Spinal cord (tissue), 10 donors: ENCODE measurements around the gene CALN1. TPM values are rescaled to one million over a fixed set of nuclear protein-coding genes. Genes with fewer than 3 reads are reported as not detected.
"Not testable (repeated sequence)": the region's sequence is repeated elsewhere in the genome, so short reads cannot be mapped to it uniquely, and the experiment has no call there.

ENCODE experiments used
- DNase-seq, 6 donors: peaks; one replicate each; pipeline versions ENCODE4 v3.0.0 to v3.0.0-alpha.2; 2013 to 2015; ENCODE audit warnings: low spot score in 6 of 6, low read depth in 4 of 6
- H3K27ac ChIP-seq: one replicate; pipeline ENCODE4 v1.5.1; 2013; ENCODE audit warnings: low read depth, low read length, control low read depth
- H3K27me3 ChIP-seq: one replicate; pipeline ENCODE4 v1.6.1; 2013; ENCODE audit warnings: low read length; ENCODE audit not compliant: control insufficient read depth, insufficient read depth
- H3K36me3 ChIP-seq: one replicate; pipeline ENCODE4 v1.6.1; 2013; ENCODE audit warnings: low read length; ENCODE audit not compliant: control insufficient read depth, insufficient read depth
- H3K4me1 ChIP-seq: one replicate; pipeline ENCODE4 v1.6.1; 2013; ENCODE audit warnings: low read length; ENCODE audit not compliant: control insufficient read depth, insufficient read depth
- H3K4me3 ChIP-seq: one replicate; pipeline ENCODE4 v1.5.1; 2013; ENCODE audit warnings: low read depth, low read length, control low read depth
- H3K9me3 ChIP-seq: one replicate; pipeline ENCODE4 v1.6.1; 2013; ENCODE audit warnings: low read length; ENCODE audit not compliant: control insufficient read depth, insufficient read depth
- WGBS: methylation state at CpG from one replicate; pipeline ENCODE4 v1.1.5; 2013; ENCODE audit warnings: missing lambda C conversion rate; ENCODE audit not compliant: insufficient coverage; 5-methylcytosine and 5-hydroxymethylcytosine counted together
- polyA plus RNA-seq, 2 donors: library from polyadenylated mRNA; unstranded; fragments of 120-200 nt; gene quantifications; one replicate each; pipeline ENCODE4 v1.2.1, GENCODE V29; 2013; ENCODE audit not compliant: insufficient read length in 2 of 2
- total RNA-seq, 2 donors: library from RNA; depleted of rRNA in 1 of 2; stranded (reverse); fragments of 120-200 nt in 1 of 2; fragments of >200 nt in 1 of 2; gene quantifications; one replicate each; pipeline versions ENCODE4 v1.2.3 to v1.2.4, GENCODE V29; 2013 to 2014
- donor health status: healthy.

The CALN1 gene
- total and polyA plus RNA-seq, 4 donors = 14.7 to 30.0 (median 22.1) TPM

- DNase-seq = no peak
- Histone ChIP-seq H3K27ac (no peak overlapping the region), H3K27me3 (no peaks in the 10 kb centered on the region), H3K9me3 (peaks cover 4% of the 10 kb centered on the region), H3K4me1 (no peaks in the 10 kb centered on the region), H3K4me3 (no peak overlapping the region), H3K36me3 (no peaks in the 10 kb centered on the region)
- no CpG with 5 or more reads among the region's 3 CpGs for WGBS
Measured at GRCh38 chr7:71962636-71963035, 449.5 kb downstream of the CALN1 start.

GRCh38 chr7:71961283-71961682 is 450.9 kb downstream of the CALN1 start:
- WGBS = no CpG with 5 or more reads among the region's 4 CpGs
- peak in 1 of 6 donors; percentile 86 for DNase-seq
- H3K4me3 ChIP-seq = no peak overlapping the region
- H3K36me3 ChIP-seq = no peaks in the 10 kb centered on the region
- H3K27me3 ChIP-seq = no peaks in the 10 kb centered on the region
- no peaks in the 10 kb centered on the region for H3K4me1 ChIP-seq
- H3K9me3 ChIP-seq = peaks cover 4% of the 10 kb centered on the region
- no peak overlapping the region for H3K27ac ChIP-seq

- no peaks in the 10 kb centered on the region for H3K36me3 ChIP-seq
- no peak overlapping the region for H3K4me3 ChIP-seq
- H3K9me3 ChIP-seq = no peaks in the 10 kb centered on the region
- DNase-seq = no peak
- no peak overlapping the region for H3K27ac ChIP-seq
- 94% methylated on average over 17 of the region's 17 CpGs for WGBS
- H3K4me1 ChIP-seq = no peaks in the 10 kb centered on the region
- H3K27me3 ChIP-seq = no peaks in the 10 kb centered on the region
Measured at GRCh38 chr7:71942115-71942514, 470.0 kb downstream of the CALN1 start.

GRCh38 chr7:71937840-71938371 is 474.2 kb downstream of the CALN1 start:
- Histone ChIP-seq H3K27me3 (no peaks in the 10 kb centered on the region), H3K4me1 (no peaks in the 10 kb centered on the region), H3K27ac (no peak overlapping the region), H3K36me3 (no peaks in the 10 kb centered on the region), H3K4me3 (no peak overlapping the region), H3K9me3 (no peaks in the 10 kb centered on the region)
- DNase-seq = no peak
- 100% methylated on average over 1 of the region's 4 CpGs for WGBS

- 100% methylated on average over 1 of the region's 5 CpGs for WGBS
- Histone ChIP-seq H3K9me3 (no peaks in the 10 kb centered on the region), H3K4me3 (no peak overlapping the region), H3K27me3 (no peaks in the 10 kb centered on the region), H3K36me3 (no peaks in the 10 kb centered on the region), H3K27ac (no peak overlapping the region), H3K4me1 (no peaks in the 10 kb centered on the region)
- DNase-seq = no peak
Measured at GRCh38 chr7:71935674-71936073, 476.5 kb downstream of the CALN1 start.

GRCh38 chr7:71933426-71933825 is 478.7 kb downstream of the CALN1 start:
- no peak for DNase-seq
- no peak overlapping the region for H3K4me3 ChIP-seq
- H3K27me3 ChIP-seq = no peaks in the 10 kb centered on the region
- H3K9me3 ChIP-seq = no peaks in the 10 kb centered on the region
- WGBS = 97% methylated on average over 6 of the region's 7 CpGs
- H3K27ac ChIP-seq = no peak overlapping the region
- no peaks in the 10 kb centered on the region for H3K36me3 ChIP-seq
- H3K4me1 ChIP-seq = no peaks in the 10 kb centered on the region

DNA sequence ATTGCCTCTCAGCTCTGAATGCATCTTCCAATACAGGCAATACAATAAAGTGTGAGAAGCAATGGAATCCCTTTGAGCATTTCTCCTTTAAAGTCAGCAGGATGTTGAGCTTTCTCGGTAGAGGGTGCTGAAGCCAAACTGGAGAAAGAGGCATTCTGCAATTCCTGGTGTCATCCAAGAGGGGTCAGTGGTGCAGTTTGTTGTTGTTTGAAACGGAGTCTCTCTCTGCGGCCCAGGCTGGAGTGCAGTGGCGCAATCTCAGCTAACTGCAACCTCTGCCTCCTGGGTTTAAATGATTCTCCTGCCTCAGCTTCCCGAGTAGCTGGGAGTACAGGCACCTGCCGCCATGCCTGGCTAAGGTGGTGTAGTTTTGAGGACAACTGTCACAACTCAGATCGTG is 486.5 kb downstream of the CALN1 start:
- WGBS = 59% methylated on average over 7 of the region's 7 CpGs
- Histone ChIP-seq H3K27me3 (no peaks in the 10 kb centered on the region), H3K4me3 (no peak overlapping the region), H3K27ac (no peak overlapping the region), H3K4me1 (no peaks in the 10 kb centered on the region), H3K9me3 (peaks cover 10% of the 10 kb centered on the region), H3K36me3 (no peaks in the 10 kb centered on the region)
- DNase-seq = no peak

- WGBS = no CpG with 5 or more reads among the region's 4 CpGs
- H3K9me3 ChIP-seq, H3K27ac ChIP-seq, DNase-seq, H3K4me1 ChIP-seq, H3K36me3 ChIP-seq, H3K4me3 ChIP-seq, H3K27me3 ChIP-seq: not testable (repeated sequence)
Measured at GRCh38 chr7:71914204-71914603, 497.9 kb downstream of the CALN1 start.

DNA sequence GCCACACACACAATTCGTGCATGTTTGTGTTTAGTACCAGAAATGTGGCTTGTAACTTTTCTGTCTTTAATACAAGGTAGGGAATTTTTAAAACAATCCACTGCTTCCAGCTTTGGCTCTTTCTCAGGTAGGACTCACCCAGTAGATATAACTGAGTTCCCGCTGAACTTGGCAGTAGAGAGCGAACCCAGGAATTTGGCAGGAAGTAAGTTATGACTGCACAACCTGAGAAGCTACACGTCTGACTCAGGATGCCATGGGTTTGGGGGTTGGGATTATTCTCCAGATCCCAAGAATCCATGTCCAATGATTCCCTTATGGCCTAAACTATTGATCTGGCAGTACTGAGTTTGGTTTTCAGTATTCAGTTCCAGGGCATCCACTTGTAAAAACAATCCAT is 499.7 kb downstream of the CALN1 start:
- no peaks in the 10 kb centered on the region for H3K9me3 ChIP-seq
- no peaks in the 10 kb centered on the region for H3K27me3 ChIP-seq
- H3K27ac ChIP-seq = no peak overlapping the region
- no peak overlapping the region for H3K4me3 ChIP-seq
- DNase-seq = peak in 1 of 6 donors; percentile 43
- WGBS = no CpG with 5 or more reads among the region's 4 CpGs
- H3K36me3 ChIP-seq = no peaks in the 10 kb centered on the region
- H3K4me1 ChIP-seq = no peaks in the 10 kb centered on the region

GRCh38 chr7:71911051-71911450 is 501.1 kb downstream of the CALN1 start:
- peaks cover 2% of the 10 kb centered on the region for H3K4me1 ChIP-seq
- WGBS = 58% methylated on average over 2 of the region's 5 CpGs
- H3K27me3 ChIP-seq = no peaks in the 10 kb centered on the region
- no peak overlapping the region for H3K4me3 ChIP-seq
- H3K9me3 ChIP-seq = no peaks in the 10 kb centered on the region
- no peaks in the 10 kb centered on the region for H3K36me3 ChIP-seq
- DNase-seq = peak in 1 of 6 donors; percentile 71
- no peak overlapping the region for H3K27ac ChIP-seq
